Ectodermal cell (in vitro differentiated cells): ENCODE data around the gene STAG3.
A peak's percentile ranks its signal among the peaks of the same experiment; 100 is the strongest.
"Not testable (repeated sequence)": the region's sequence is repeated elsewhere in the genome, so short reads cannot be mapped to it uniquely, and the experiment has no call there.

Source experiments
- H3K27ac ChIP-seq: 2 replicates; pipeline ENCODE4 v1.7.0; 2013; ENCODE audit warnings: mild to moderate bottlenecking, low read depth, low read length; ENCODE audit not compliant: insufficient read depth, poor library complexity, severe bottlenecking
- H3K27me3 ChIP-seq: 2 replicates; pipeline ENCODE4 v1.7.0; 2013; ENCODE audit warnings: mild to moderate bottlenecking, low read length; ENCODE audit not compliant: insufficient read depth, control insufficient read depth, poor library complexity, severe bottlenecking
- H3K36me3 ChIP-seq: one replicate; pipeline ENCODE4 v1.7.0; 2013; ENCODE audit warnings: low read length; ENCODE audit not compliant: control insufficient read depth, insufficient read depth
- H3K4me1 ChIP-seq: one replicate; pipeline ENCODE4 v1.7.0; 2013; ENCODE audit warnings: low read length; ENCODE audit not compliant: control insufficient read depth, insufficient read depth
- H3K4me3 ChIP-seq: 2 replicates; pipeline ENCODE4 v1.7.0; 2013; ENCODE audit warnings: low read depth, low read length, control low read depth; ENCODE audit not compliant: insufficient read depth
- H3K9me3 ChIP-seq: 2 replicates; pipeline ENCODE4 v1.7.0; 2013; ENCODE audit warnings: mild to moderate bottlenecking, low read length, moderate library complexity; ENCODE audit not compliant: control insufficient read depth
- WGBS, 2 experiments: methylation state at CpG; one replicate each; pipeline ENCODE4 v1.1.7; 2013; ENCODE audit warnings: missing lambda C conversion rate in 2 of 2; 5-methylcytosine and 5-hydroxymethylcytosine counted together

STAG3 gene

GRCh38 chr7:100146350-100146749 is 31.4 kb upstream of the STAG3 start:
- H3K4me1 ChIP-seq, H3K27ac ChIP-seq, H3K4me3 ChIP-seq, H3K36me3 ChIP-seq, H3K27me3 ChIP-seq, H3K9me3 ChIP-seq: not testable (repeated sequence)
- WGBS, 2 experiments: 95 to 97% methylated on average over 4 of the region's 4 CpGs

GRCh38 chr7:100147278-100147677 is 30.4 kb upstream of the STAG3 start:
- Histone ChIP-seq H3K36me3 (no peaks in the 10 kb centered on the region), H3K27ac (no peak overlapping the region), H3K4me1 (peaks cover 6% of the 10 kb centered on the region), H3K9me3 (no peaks in the 10 kb centered on the region), H3K27me3 (no peaks in the 10 kb centered on the region), H3K4me3 (no peak overlapping the region)
- WGBS, 2 experiments: 92 to 100% methylated on average over 2 of the region's 2 CpGs

- WGBS, 2 experiments: 75 to 78% methylated on average over 14 of the region's 14 CpGs
- H3K4me3 ChIP-seq: peak overlapping the region; percentile 13
These were observed 29.5 kb upstream of the STAG3 start for GRCh38 chr7:100148225-100148558.

GRCh38 chr7:100148559-100149328 is 29.0 kb upstream of the STAG3 start, which contains the start of gene LAMTOR4:
TSS of gene LAMTOR4 (plus strand) at chr7:100148918. CDS start at chr7:100148973, 55 bp downstream.
- no peak within 1 kb of the TSS for H3K27ac ChIP-seq
- no peaks in the 10 kb centered on the region for H3K9me3 ChIP-seq
- no peaks in the 10 kb centered on the region for H3K27me3 ChIP-seq
- H3K4me1 ChIP-seq: peaks cover 6% of the 10 kb centered on the region
- no peaks in the 10 kb centered on the region for H3K36me3 ChIP-seq
- H3K4me3 ChIP-seq: peak within 1 kb of the TSS; percentile 99
- 1% methylated on average over 46 of the region's 46 CpGs for WGBS, 2 experiments

More at GRCh38 chr7:100148225-100148558, 29.5 kb upstream of the STAG3 start:
- Histone ChIP-seq H3K9me3 (no peaks in the 10 kb centered on the region), H3K27ac (no peak overlapping the region), H3K36me3 (no peaks in the 10 kb centered on the region), H3K4me1 (peaks cover 6% of the 10 kb centered on the region), H3K27me3 (no peaks in the 10 kb centered on the region)

- no peak overlapping the region for H3K4me3 ChIP-seq
- peaks cover 7% of the 10 kb centered on the region for H3K4me1 ChIP-seq
- H3K27ac ChIP-seq: no peak overlapping the region
- H3K36me3 ChIP-seq: peaks cover 22% of the 10 kb centered on the region
- H3K27me3 ChIP-seq: no peaks in the 10 kb centered on the region
- no peaks in the 10 kb centered on the region for H3K9me3 ChIP-seq
These were observed 25.3 kb upstream of the STAG3 start for GRCh38 chr7:100152404-100152803.

- Histone ChIP-seq H3K4me3 (no peak overlapping the region), H3K27me3 (no peaks in the 10 kb centered on the region), H3K4me1 (peaks cover 11% of the 10 kb centered on the region), H3K36me3 (peaks cover 22% of the 10 kb centered on the region), H3K9me3 (no peaks in the 10 kb centered on the region), H3K27ac (no peak overlapping the region)
- 94 to 95% methylated on average over 18 of the region's 18 CpGs for WGBS, 2 experiments
These were observed 24.6 kb upstream of the STAG3 start for GRCh38 chr7:100152937-100153666.

GRCh38 chr7:100153708-100154535 is 23.8 kb upstream of the STAG3 start:
- H3K36me3 ChIP-seq: peaks cover 22% of the 10 kb centered on the region
- 92 to 93% methylated on average over 14 to 16 of the region's 16 CpGs for WGBS, 2 experiments
- no peaks in the 10 kb centered on the region for H3K9me3 ChIP-seq
- no peaks in the 10 kb centered on the region for H3K27me3 ChIP-seq
- peaks cover 11% of the 10 kb centered on the region for H3K4me1 ChIP-seq
- no peak overlapping the region for H3K27ac ChIP-seq
- no peak overlapping the region for H3K4me3 ChIP-seq

GRCh38 chr7:100154651-100155491 is 22.8 kb upstream of the STAG3 start:
- Histone ChIP-seq H3K27ac (no peak overlapping the region), H3K4me3 (no peak overlapping the region), H3K36me3 (peaks cover 22% of the 10 kb centered on the region), H3K4me1 (peaks cover 8% of the 10 kb centered on the region), H3K27me3 (no peaks in the 10 kb centered on the region), H3K9me3 (no peaks in the 10 kb centered on the region)
- WGBS, 2 experiments: 88 to 89% methylated on average over 30 of the region's 30 CpGs

GRCh38 chr7:100155553-100156317 is 22.0 kb upstream of the STAG3 start:
- 94 to 96% methylated on average over 20 of the region's 20 CpGs for WGBS, 2 experiments
- Histone ChIP-seq H3K27me3 (no peaks in the 10 kb centered on the region), H3K9me3 (no peaks in the 10 kb centered on the region), H3K4me1 (peaks cover 5% of the 10 kb centered on the region), H3K36me3 (peaks cover 22% of the 10 kb centered on the region), H3K4me3 (no peak overlapping the region), H3K27ac (no peak overlapping the region)
